Measurements from ENCODE around the gene PRR32.
"Not testable (repeated sequence)": the region's sequence is repeated elsewhere in the genome, so short reads cannot be mapped to it uniquely, and the experiment has no call there.

PRR32 gene

GRCh38 chrX:126819429-126819828 is at the start of gene PRR32:
TSS of gene PRR32 (plus strand) at chrX:126819729. CDS start at chrX:126819844, 115 bp downstream.
- no peak for DNase-seq (ENCODE audit: low spot score)

GRCh38 chrX:126770179-126770578 is 49.4 kb upstream of the PRR32 start:
- DNase-seq (ENCODE audit: low spot score): peak; percentile 15

GRCh38 chrX:126785539-126785938 is 34.0 kb upstream of the PRR32 start:
- no peak for DNase-seq (ENCODE audit: low spot score)

- no peak for DNase-seq (ENCODE audit: low spot score)
These were observed 20.5 kb upstream of the PRR32 start for GRCh38 chrX:126799059-126799458.

- DNase-seq (ENCODE audit: low spot score): not testable (repeated sequence)
These were observed 12.7 kb upstream of the PRR32 start for GRCh38 chrX:126806784-126807183.

DNA sequence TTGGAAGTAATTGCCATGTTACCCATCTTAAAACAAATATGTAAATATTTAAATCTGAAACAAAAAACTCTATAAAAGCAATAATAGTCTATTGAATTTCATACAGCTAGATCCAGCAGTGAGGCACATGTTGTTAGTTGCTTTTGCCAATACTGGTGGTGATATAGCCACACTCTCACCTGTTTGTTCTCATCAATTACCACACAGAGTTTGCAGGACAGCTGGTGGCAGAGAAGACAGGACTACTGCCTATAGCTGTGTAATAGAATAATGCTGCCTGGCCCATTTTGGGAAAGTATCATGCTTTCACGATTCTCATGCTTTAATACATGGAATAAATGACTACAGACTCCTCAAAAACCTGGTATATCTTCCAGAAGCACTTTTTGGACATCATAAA is 3.7 kb upstream of the PRR32 start:
- no peak for DNase-seq (ENCODE audit: low spot score)

- no peak for DNase-seq (ENCODE audit: low spot score)
These were observed 1.3 kb downstream of the PRR32 start for GRCh38 chrX:126820700-126821420.

GRCh38 chrX:126824338-126825007 is 4.9 kb downstream of the PRR32 start:
- no peak for DNase-seq (ENCODE audit: low spot score)

- DNase-seq (ENCODE audit: low spot score): peak; percentile 2
These were observed 6.2 kb downstream of the PRR32 start for GRCh38 chrX:126825566-126826193.

DNA sequence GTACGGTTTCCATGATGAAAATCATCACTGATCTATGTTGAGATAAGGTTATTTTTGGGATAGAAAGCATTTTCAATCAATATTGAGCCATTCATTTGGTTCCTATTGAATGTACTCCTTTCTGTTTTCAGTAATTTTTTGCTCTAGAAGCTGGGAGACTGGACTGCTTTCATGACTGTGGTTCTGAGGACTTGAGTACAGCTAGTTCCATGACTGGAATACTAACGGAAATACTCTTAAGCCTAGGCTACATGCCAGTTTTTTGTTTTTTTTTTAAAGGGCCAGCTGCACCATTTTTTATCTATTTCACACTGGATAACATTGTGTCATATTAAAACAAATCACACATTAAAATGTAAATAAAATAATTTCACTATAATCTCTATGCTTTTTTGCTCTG is 16.7 kb downstream of the PRR32 start:
- DNase-seq (ENCODE audit: low spot score): peak; percentile 17

- no peak for DNase-seq (ENCODE audit: low spot score)
These were observed 27.6 kb downstream of the PRR32 start for GRCh38 chrX:126847143-126847542.

- DNase-seq (ENCODE audit: low spot score): no peak
These were observed 36.5 kb downstream of the PRR32 start for GRCh38 chrX:126855839-126856524.
